ENCODE measurements around the gene GOLGA6L2.
"Not testable (repeated sequence)": the region's sequence is repeated elsewhere in the genome, so short reads cannot be mapped to it uniquely, and the experiment has no call there.

The GOLGA6L2 gene

DNA sequence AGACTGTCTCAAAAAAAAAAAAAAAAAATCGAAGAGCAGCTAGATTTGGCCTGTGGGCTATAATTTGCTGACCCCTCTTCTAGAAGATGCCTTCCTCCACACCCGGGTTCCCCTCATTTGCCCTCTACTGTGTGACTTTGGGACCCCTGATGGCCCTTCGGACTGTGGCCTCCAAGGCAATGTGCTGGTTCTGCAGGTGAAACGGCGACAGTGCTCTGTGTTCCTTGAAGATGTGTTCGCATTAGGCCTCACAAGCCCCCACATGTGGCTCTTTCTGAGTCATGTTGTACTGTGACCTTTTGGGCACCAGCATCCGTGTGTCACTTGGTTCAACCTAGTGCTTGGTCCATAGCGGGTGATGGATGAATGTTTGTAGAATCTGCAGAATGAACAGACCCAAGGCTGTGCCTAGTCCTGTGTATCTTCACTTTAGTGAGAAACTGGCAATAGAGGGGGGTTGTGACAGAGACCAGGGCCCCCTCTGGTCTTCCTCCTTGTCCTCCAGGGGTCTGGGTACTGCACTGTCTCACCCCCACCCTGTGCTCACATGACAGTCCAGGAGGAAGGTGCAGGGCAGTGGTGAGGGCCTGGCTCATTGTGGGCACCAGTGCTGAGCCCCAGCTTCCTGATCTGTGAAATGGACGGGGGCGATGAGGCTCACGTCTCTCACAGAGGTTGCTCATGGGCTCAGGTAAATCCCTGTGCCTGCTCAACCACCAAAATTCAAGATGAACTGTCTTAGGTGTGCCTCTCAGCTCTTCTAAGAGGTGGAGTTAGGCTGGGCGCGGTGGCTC, 22.7 kb downstream of the GOLGA6L2 start:
- DNase-seq (ENCODE audit: low read depth) = no peak

DNA sequence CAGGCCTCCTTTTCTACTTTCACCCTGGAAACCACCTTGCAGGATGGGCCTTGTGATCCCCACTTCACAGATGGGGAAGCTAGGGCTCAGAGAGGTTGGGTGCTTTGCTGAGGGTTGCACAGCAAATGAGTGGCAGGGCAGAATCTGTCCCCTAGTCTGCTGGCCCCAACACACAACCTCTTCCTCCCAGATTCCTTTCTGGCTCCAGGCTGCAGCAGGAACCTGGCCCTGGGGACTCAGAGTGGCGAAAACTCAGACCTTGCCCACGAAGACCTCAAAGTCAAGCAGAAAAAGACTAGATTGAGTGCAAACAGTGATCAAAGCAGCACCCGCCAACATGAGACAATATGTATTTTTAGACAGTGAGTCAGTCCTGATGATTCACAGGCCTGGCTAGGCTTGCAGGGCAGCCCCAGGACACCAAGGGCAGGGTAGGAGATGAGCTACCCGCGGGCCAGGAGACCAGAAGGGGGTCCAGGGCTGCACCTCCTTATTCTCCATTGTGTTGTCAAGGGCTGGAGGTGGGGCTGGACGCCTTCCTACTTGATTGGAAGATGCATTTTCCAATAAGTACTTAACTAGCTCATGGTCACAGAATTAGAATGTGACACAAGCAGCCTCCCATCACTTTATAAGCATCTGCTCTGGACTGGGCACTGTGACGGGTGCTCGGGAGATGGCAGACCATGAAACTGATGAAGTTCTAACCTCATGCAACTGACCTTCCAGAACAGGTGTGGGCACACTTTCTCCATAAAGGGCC, 23.9 kb downstream of the GOLGA6L2 start:
- DNase-seq (ENCODE audit: low read depth) = no peak

GRCh38 chr15:23422099-23422945, 24.7 kb downstream of the GOLGA6L2 start:
- no peak for DNase-seq (ENCODE audit: low read depth)

- no peak for DNase-seq (ENCODE audit: low read depth)
Measured at GRCh38 chr15:23420806-23421575, 26.1 kb downstream of the GOLGA6L2 start.

- DNase-seq (ENCODE audit: low read depth) = no peak
Measured at GRCh38 chr15:23416349-23417276, 30.4 kb downstream of the GOLGA6L2 start.

GRCh38 chr15:23415866-23416265, 31.2 kb downstream of the GOLGA6L2 start:
- DNase-seq (ENCODE audit: low read depth) = not testable (repeated sequence)

- no peak for DNase-seq (ENCODE audit: low read depth)
Measured at GRCh38 chr15:23415321-23415865, 31.6 kb downstream of the GOLGA6L2 start.

GRCh38 chr15:23412881-23413600, 34.0 kb downstream of the GOLGA6L2 start:
- not testable (repeated sequence) for DNase-seq (ENCODE audit: low read depth)

DNA sequence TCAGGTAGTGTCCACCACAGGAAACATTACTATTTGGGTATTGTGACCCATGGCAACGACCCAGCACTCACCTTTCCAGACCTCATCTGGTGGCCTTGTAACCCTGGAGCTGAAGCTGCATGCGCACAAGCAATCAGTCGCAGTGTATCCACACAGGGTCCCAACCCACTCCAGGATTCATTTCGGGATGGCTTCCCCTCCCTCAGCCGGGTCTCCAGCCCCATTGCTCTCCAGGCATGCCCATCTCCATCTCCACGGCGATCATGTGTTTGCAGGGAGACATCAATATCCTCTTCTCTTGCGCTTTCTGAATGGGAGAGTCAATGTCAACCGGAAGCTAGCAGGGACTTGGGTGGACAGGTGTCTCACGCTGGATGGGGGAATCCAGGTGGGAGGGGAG, 35.2 kb downstream of the GOLGA6L2 start:
- no peak for DNase-seq (ENCODE audit: low read depth)

DNA sequence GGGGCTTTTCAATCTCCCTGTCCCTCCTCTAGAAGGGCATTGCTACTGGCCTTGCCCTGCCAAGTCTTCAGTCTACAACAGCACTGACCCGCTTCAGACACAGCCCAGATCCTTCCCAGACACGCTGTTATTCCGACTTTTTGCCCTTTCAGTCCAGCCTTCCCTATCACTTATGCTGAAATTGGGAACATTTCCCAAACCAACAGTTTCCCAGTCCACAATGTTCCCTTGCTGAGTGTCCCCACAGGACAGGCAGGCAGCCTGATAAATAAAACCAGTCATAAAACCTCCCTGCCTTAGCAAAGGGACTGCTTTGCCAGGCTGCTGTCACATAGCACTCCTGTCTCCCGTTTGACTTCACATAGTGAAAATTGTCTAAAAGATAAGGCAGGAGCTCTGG, 43.5 kb downstream of the GOLGA6L2 start:
- DNase-seq (ENCODE audit: low read depth) = no peak

DNA sequence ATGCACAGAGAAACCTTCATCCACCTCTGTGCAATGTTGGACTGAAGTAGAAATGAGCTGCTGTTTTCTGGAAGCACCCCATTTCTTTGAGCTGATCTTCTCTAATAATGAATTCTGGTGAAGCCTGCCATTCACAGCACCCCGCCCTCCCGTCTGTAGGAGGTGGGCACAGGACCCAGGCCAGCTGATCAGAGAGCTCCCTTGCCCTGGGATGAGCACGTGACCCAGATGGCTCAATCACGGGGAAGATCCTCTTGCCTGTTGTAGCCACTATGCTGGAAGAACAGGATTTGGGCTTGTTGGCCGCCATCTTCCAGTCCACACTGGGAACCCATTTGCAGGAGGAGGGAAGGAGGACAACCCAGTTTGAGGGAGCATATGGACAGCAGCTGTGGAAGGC, 44.5 kb downstream of the GOLGA6L2 start:
- DNase-seq (ENCODE audit: low read depth) = no peak

DNA sequence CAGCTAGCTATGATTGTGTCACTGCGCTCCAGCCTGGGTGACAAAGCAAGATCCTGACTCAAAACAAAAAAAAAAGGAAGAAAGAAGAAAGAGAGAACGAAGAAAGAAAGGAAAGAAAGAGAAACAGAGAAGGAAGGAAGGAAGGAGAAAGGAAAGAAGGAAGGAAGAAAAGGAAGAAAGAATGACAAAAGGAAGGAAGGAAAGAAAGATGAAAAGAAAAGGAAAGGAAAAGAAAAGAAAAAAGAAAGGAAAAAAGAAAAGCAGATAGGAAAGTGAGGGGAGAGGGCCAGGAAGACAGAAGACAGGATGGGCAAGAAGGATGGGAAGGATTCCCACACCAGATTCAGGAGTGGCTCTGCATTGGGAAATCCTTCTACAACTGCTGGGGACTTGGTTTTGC, 44.9 kb downstream of the GOLGA6L2 start:
- no peak for DNase-seq (ENCODE audit: low read depth)

DNA sequence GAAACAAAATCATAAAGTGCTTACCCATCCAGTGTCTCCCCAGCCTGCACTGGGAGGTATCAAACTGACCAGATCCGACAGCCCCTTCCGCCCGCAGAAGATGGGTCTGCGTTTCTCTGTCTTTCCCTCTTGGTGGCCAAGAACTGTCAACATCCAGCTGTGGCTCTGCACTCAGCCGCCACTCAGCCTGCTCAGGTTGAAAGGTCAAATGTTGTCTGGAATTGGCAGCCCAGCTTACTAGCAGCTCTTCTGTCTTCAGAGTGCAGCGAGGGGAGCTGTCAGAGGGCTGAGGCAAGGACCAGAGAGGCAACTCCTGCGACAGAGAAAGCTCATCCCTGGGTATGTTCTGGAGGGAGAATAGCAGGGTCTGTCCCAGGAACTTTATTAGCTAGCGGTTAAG, 45.4 kb downstream of the GOLGA6L2 start:
- DNase-seq (ENCODE audit: low read depth) = no peak

DNA sequence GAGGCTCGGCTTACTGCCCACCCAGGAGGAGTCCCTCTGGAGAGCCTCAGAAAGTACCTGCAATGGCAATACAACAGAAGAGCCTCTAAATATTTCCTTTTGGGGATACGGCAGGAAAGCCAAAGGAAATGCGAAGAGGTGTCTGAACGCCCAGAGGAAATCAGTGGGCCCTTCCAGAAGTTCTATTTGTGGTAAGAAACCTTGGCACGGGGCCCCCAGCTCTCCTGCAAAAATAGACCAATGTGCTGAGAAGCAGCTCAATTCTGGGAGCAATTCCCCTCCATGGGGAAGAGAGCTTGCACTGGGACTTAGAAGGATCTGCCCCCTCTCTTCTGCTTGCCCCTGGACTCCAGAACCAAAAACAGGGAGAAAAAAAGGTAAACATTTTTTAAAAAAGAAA, 47.8 kb downstream of the GOLGA6L2 start:
- not testable (repeated sequence) for DNase-seq (ENCODE audit: low read depth)

DNA sequence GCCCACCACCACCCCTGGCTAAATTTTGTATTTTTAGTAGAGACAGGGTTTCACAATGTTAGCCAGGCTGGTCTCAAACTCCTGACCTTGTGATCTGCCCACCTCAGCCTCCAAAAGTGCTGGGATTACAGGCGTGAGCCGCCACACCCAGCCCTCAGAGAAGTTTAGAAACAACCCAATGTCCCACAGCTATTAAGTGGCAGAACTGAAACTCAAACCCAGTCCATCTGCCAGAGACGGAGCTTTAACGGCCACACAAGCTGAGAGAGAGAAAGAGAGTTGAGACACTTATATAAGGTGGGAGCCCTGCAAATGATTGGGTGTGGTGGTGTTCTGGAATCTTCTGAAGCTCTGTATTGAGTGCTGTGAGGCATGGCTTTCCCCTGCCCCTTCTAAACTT, 48.7 kb downstream of the GOLGA6L2 start:
- DNase-seq (ENCODE audit: low read depth) = not testable (repeated sequence)

DNA sequence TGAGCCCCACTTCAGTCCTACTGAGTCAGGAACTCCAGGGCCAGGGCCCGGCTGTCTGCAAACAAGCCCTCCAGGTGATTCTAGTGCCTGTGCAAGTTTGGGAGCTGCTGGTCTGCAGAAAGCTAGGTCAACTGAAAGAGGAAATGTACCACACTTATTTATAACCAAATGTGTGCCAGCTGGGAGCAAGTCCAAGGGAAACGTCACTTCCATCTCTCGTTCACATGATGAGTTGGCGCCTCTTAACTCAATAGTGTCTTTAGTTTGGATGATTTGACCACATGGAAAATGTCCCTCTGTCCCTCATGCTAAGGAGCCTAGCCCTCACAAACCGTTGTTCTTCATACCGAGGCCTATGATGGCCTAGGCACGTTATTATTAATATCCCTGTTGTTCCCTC, 49.3 kb downstream of the GOLGA6L2 start:
- no peak for DNase-seq (ENCODE audit: low read depth)

DNA sequence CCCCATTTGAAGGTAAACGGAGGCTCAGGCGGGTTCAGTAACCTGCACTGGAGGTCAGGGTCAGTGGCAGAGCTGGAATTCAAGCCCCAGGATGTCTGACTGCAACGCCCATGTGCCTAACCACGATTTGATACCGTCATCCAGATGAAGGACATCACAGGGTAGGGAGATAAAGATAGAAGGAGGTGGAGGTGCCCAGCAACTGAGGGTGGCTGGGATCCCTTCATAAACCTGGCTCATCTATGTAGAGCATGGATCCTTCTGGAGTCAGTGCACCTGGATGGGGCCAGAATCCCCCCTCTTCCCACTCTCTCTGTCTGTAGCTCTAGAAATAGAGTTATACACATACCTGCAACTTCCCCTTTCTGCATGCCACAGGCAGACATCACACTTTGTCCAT, 51.2 kb downstream of the GOLGA6L2 start:
- no peak for DNase-seq (ENCODE audit: low read depth)

GRCh38 chr15:23395030-23395692, 51.9 kb downstream of the GOLGA6L2 start:
- no peak for DNase-seq (ENCODE audit: low read depth)
